Measurements from ENCODE around the gene SORCS1.

SORCS1 gene

DNA sequence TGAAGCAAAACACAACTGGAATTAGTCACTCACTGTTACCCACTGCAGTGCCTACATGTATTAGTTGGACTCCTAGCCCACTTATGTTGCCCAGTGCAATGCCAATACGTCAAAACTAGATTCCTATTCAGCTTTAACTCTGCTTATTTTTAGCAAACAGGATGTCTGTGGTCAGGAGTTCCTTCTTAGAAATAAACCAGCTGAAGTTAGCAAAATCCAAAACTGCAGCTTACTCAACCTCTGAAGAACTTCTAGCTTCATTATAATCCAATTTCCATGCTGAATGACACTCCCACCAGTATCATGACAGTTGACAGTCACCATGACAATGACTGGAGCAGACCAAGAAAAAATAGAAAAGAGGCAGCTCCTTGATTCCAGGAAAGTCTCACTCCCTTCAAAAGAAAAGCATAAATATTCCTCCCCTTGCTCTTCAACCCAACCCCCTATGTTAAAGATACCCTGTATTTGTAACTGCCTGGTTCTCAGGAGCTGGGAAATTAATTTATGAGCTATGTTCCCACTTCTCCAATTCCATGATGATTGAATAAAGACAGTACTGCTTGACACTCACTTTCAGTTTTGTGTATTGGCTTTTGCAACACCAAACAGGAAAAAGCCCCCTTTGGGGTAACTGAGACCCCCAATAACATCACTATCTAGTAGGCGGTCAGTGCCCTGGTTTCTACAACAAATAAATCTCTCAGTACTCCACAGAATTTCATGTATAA, 327.4 kb downstream of the SORCS1 start:
- peaks cover 5% of the 10 kb centered on the region; the same call in 1 of the 2 replicates for H3F3A ChIP-seq (ENCODE audit: insufficient read depth, low read length)
- DNase-seq = peak; percentile 86
- peak overlapping the region; percentile 74 for H3K27ac ChIP-seq (ENCODE audit: low read length)
- H3K9me3 ChIP-seq (replicated peaks; ENCODE audit: insufficient read depth, low read length) = no peaks in the 10 kb centered on the region
- no peaks in the 10 kb centered on the region for H4K20me1 ChIP-seq (ENCODE audit: insufficient read depth, low read length)
- no peak overlapping the region for H3K4me3 ChIP-seq (ENCODE audit: low read length)
- no peaks in the 10 kb centered on the region for H3K27me3 ChIP-seq (replicated peaks; ENCODE audit: insufficient read depth, low read length)
- H3K9ac ChIP-seq (ENCODE audit: low read length) = peak overlapping the region; percentile 30; the same call in 1 of the 2 replicates
- H3K9me2 ChIP-seq (replicated peaks; ENCODE audit: insufficient read depth, low read length) = no peaks in the 10 kb centered on the region
- peak overlapping the region; percentile 22; the same call in 1 of the 2 replicates for H2AFZ ChIP-seq (ENCODE audit: low read length)
- H3K4me2 ChIP-seq (ENCODE audit: low read depth, low read length) = peak overlapping the region; percentile 79
- no peaks in the 10 kb centered on the region for H3K79me2 ChIP-seq (ENCODE audit: low read length)
- no peaks in the 10 kb centered on the region for H3K36me3 ChIP-seq (replicated peaks; ENCODE audit: insufficient read depth, low read length)
- H3K4me1 ChIP-seq (ENCODE audit: low read length) = peaks cover 15% of the 10 kb centered on the region
- TF ChIP-seq EZH2phosphoT487 (IDR thresholded peaks at IDR 0.05; ENCODE audit: low read length) (no peak), CTCF (IDR thresholded peaks at IDR 0.05; ENCODE audit: low read length) (no peak), EZH2 (optimal IDR thresholded peaks at IDR 0.05; ENCODE audit: low read depth, low read length) (no peak)

DNA sequence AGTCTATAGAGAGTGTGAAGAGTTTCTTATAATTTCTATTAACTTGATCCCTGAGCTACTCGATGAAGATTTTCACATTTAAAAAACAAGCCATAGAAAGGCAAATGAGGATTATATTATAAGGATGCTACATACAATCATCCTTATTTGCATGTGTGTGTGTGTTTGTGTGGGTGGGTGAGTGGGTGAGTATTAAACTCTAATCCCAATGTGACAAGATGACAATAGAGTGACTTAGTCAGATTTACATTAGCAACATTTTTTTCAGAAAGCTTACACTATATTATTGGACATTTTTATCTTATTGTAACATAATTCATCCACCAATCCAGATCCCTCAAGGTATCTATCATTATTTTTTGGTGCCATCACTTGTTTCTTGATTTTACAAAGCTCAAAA, 331.7 kb downstream of the SORCS1 start:
- H3K4me1 ChIP-seq (ENCODE audit: low read length) = peaks cover 13% of the 10 kb centered on the region
- TF ChIP-seq CTCF (IDR thresholded peaks at IDR 0.05; ENCODE audit: low read length) = no peak
- no peak for TF ChIP-seq EZH2 (optimal IDR thresholded peaks at IDR 0.05; ENCODE audit: low read depth, low read length)
- TF ChIP-seq EZH2phosphoT487 (IDR thresholded peaks at IDR 0.05; ENCODE audit: low read length) = no peak
- H3K27me3 ChIP-seq (replicated peaks; ENCODE audit: insufficient read depth, low read length) = no peaks in the 10 kb centered on the region
- no peak overlapping the region for H3K4me2 ChIP-seq (ENCODE audit: low read depth, low read length)
- H3K4me3 ChIP-seq (ENCODE audit: low read length) = no peak overlapping the region
- no peaks in the 10 kb centered on the region for H3K9me2 ChIP-seq (replicated peaks; ENCODE audit: insufficient read depth, low read length)
- no peaks in the 10 kb centered on the region for H3K79me2 ChIP-seq (ENCODE audit: low read length)
- no peak overlapping the region for H3K27ac ChIP-seq (ENCODE audit: low read length)
- no peak overlapping the region for H2AFZ ChIP-seq (ENCODE audit: low read length)
- DNase-seq = no peak
- no peaks in the 10 kb centered on the region for H3K36me3 ChIP-seq (replicated peaks; ENCODE audit: insufficient read depth, low read length)
- H3K9me3 ChIP-seq (replicated peaks; ENCODE audit: insufficient read depth, low read length) = no peaks in the 10 kb centered on the region
- H3F3A ChIP-seq (ENCODE audit: insufficient read depth, low read length) = peaks cover 5% of the 10 kb centered on the region; the same call in 1 of the 2 replicates
- no peaks in the 10 kb centered on the region for H4K20me1 ChIP-seq (ENCODE audit: insufficient read depth, low read length)
- no peak overlapping the region for H3K9ac ChIP-seq (ENCODE audit: low read length)

DNA sequence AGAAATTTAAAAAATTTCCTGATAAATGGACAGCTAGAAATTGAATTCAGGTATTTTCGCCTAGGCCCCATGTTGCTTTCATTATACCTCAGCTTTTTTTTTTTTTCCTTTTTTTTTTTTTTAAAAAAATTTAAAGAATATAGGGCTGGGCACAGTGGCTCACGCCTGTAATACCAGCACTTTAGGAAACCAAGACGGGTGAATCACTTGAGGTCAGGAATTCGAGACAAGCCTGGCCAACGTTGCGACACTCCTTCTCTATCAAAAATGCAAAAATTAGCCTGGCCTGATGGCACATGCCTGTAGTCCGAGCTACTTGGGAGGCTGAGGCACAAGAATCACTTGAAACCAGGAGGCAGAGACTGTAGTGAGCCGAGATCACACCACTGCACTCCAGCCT, 334.0 kb downstream of the SORCS1 start:
- no peaks in the 10 kb centered on the region for H3K36me3 ChIP-seq (replicated peaks; ENCODE audit: insufficient read depth, low read length)
- H3K27me3 ChIP-seq (replicated peaks; ENCODE audit: insufficient read depth, low read length) = no peaks in the 10 kb centered on the region
- DNase-seq = no peak
- H3K9me3 ChIP-seq (replicated peaks; ENCODE audit: insufficient read depth, low read length) = no peaks in the 10 kb centered on the region
- no peaks in the 10 kb centered on the region for H3K9me2 ChIP-seq (replicated peaks; ENCODE audit: insufficient read depth, low read length)
- H3K79me2 ChIP-seq (ENCODE audit: low read length) = no peaks in the 10 kb centered on the region
- no peak overlapping the region for H3K4me3 ChIP-seq (ENCODE audit: low read length)
- H3F3A ChIP-seq (ENCODE audit: insufficient read depth, low read length) = no peaks in the 10 kb centered on the region
- no peaks in the 10 kb centered on the region for H3K4me1 ChIP-seq (ENCODE audit: low read length)
- H3K27ac ChIP-seq (ENCODE audit: low read length) = no peak overlapping the region
- H3K9ac ChIP-seq (ENCODE audit: low read length) = no peak overlapping the region
- no peak overlapping the region for H2AFZ ChIP-seq (ENCODE audit: low read length)
- H3K4me2 ChIP-seq (ENCODE audit: low read depth, low read length) = no peak overlapping the region
- no peaks in the 10 kb centered on the region for H4K20me1 ChIP-seq (ENCODE audit: insufficient read depth, low read length)
- no peak for TF ChIP-seq EZH2phosphoT487 (IDR thresholded peaks at IDR 0.05; ENCODE audit: low read length)
- no peak for TF ChIP-seq EZH2 (optimal IDR thresholded peaks at IDR 0.05; ENCODE audit: low read depth, low read length)
- TF ChIP-seq CTCF (IDR thresholded peaks at IDR 0.05; ENCODE audit: low read length) = no peak
